Measurements from ENCODE around the gene ADAMTS8. TPM values are rescaled to one million over a fixed set of nuclear protein-coding genes. Genes with fewer than 3 reads are reported as not detected.

ADAMTS8 gene
- total RNA-seq, 1 experiment from 2014 or later: 0.03 TPM

DNA sequence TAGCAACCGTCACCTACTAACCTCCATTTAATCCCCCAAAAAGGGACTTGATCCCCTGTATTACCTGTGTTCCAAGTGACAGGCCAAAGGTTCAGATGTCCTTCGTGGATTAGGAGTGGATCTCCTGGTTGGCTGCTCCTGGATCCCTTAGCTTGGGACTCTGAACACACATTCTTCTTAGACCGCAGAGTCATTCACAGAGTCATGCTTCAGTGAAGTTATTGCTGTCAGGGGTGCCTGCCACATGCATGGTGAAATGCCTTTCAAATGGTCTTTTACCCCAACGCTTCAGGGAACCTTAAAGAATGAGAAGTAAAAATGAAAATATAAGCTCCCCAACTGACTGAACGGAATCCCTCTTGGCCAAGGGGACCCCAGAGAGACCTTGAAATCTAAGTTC lies 49.1 kb downstream of the ADAMTS8 start:
- Histone ChIP-seq H3K36me3 (no peaks in the 10 kb centered on the region), H3K4me3 (no peak overlapping the region), H3K27ac (no peak overlapping the region), H3K4me1 (replicated peaks) (peaks cover 16% of the 10 kb centered on the region), H3K27me3 (replicated peaks) (no peaks in the 10 kb centered on the region), H3K9me3 (replicated peaks) (no peaks in the 10 kb centered on the region)
- DNase-seq (ENCODE audit: low read depth in 1 of 2, low spot score in 2 of 2): no peak

DNA sequence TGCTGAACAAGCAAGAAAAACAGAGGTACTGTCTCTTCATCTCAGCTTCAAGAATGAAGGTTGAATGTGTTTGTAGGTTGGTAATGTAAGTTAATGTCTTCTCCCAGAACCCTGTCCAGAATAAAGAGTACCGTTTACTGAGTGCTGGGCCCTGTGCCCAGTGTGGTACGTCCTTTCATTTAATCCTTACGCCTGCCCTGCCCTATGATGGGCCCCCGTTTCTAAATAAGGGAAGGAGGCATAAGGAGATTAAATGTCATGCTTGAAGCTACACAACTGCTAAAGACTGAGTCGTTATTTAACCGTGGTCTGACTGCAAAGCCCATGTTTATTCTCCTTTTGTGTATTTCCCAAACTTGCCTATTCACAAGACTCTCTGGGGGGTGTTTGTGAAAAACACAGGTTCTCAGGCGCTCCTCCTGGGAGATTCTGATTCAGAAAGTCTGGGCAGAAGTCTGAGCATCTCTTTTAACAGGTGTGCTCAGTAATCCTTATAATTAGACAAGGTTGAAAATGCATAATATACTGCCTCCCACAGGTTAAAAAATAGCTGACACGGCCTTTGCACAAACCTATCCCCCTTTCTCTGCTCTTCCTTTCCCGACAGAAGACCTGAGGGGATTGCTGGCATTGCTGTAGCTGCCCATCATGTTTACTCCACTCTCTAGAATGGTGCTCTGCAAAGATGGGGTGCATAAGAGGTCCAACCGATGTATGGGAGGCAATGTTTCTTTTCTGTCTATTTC lies 57.4 kb downstream of the ADAMTS8 start:
- Histone ChIP-seq H3K4me3 (no peak overlapping the region), H3K36me3 (no peaks in the 10 kb centered on the region), H3K27me3 (replicated peaks) (no peaks in the 10 kb centered on the region), H3K9me3 (replicated peaks) (no peaks in the 10 kb centered on the region), H3K27ac (no peak overlapping the region), H3K4me1 (replicated peaks) (peaks cover 4% of the 10 kb centered on the region; the same call in 1 of the 2 replicates)
- DNase-seq (ENCODE audit: low read depth in 1 of 2, low spot score in 2 of 2): no peak

DNA sequence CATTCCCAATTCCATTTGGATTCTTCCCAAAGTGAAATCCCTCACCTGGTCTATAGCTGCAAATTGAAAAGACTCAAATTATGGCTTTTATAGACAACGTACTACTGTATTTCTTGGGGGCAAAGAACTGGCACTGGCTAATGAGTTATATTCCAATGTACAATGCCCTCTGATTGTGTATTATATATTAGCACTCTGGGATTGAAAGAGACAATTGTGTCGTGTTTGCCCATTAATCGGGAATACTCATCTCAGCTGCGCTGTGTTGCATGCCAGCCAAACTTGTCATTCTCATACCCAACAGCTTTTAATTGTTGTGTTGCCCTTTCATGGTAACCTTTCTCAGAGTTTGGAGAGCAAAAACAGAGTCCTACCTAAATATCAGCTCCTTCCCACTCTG lies 58.7 kb downstream of the ADAMTS8 start:
- Histone ChIP-seq H3K27ac (no peak overlapping the region), H3K27me3 (replicated peaks) (no peaks in the 10 kb centered on the region), H3K4me1 (replicated peaks) (peaks cover 4% of the 10 kb centered on the region; the same call in 1 of the 2 replicates), H3K36me3 (no peaks in the 10 kb centered on the region), H3K4me3 (no peak overlapping the region), H3K9me3 (replicated peaks) (no peaks in the 10 kb centered on the region)
- DNase-seq (ENCODE audit: low read depth in 1 of 2, low spot score in 2 of 2): no peak

DNA sequence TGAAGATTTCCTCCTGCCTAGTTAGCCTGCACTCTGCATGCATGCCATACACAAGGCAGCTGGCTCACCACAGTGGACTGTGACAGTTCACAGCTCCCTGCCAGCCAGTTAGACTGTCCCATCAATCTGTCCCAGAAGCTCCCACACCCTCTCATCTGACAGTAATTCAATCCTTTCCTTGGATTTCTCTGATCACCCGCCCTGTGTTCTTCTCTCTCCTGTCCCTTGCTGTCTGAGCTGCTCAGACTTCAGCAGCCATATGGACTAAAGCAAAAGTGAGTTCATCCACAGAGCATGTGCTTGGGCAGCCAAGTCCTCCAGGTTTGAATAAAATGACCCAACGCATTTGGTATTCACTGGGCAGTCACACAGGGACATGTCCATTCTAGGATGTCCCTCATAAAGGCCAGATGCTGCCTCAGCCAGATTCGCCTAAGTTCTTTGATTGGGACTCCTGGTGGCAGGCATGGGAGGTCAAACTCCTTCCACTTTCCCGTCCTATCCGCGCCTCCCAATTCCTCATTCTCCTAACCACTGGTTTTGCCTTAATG lies 59.2 kb downstream of the ADAMTS8 start:
- Histone ChIP-seq H3K27ac (no peak overlapping the region), H3K27me3 (replicated peaks) (no peaks in the 10 kb centered on the region), H3K4me1 (replicated peaks) (peaks cover 4% of the 10 kb centered on the region; the same call in 1 of the 2 replicates), H3K9me3 (replicated peaks) (no peaks in the 10 kb centered on the region), H3K36me3 (no peaks in the 10 kb centered on the region), H3K4me3 (no peak overlapping the region)
- no peak for DNase-seq (ENCODE audit: low read depth in 1 of 2, low spot score in 2 of 2)

DNA sequence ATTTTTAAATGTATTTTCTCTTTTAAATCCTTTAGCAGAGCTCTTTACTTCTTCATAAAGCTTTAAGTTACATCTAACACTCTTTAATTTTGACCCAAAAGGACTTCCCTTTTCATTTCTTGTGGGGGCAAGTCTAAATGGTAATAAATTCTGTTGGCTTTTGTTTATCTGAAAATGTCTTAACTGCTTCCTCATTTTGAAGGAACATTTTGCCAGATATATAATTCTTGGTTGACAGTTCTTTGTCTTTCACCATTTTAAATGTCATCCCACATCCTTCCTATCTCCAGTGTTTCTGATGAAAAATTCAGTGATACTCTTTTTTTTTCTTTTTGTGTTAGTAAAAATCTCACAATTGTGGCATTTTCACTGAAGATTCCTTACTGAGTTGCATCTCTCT lies 69.0 kb downstream of the ADAMTS8 start:
- Histone ChIP-seq H3K36me3 (no peaks in the 10 kb centered on the region), H3K4me1 (replicated peaks) (no peaks in the 10 kb centered on the region), H3K27me3 (replicated peaks) (no peaks in the 10 kb centered on the region), H3K9me3 (replicated peaks) (no peaks in the 10 kb centered on the region), H3K4me3 (no peak overlapping the region), H3K27ac (no peak overlapping the region)
- no peak for DNase-seq (ENCODE audit: low read depth in 1 of 2, low spot score in 2 of 2)

DNA sequence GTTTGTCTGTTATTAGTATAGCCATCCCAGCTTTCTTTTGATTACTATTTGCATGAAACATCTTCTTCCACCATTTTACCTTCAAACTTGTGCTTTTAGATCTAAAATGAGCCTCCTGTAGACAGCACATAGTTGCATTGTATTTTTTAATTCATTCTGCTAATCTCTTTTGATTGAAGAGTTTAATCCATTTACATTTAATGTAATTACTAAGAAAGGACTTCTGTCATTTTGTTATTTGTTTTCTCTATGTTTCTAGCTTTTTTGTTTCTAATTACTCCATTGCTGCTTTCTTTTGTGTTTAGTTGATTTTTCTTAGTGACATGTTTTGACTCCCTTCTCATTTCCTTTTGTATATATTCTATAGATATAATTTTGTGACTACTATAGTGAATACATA lies 70.0 kb downstream of the ADAMTS8 start:
- H3K36me3 ChIP-seq: no peaks in the 10 kb centered on the region
- H3K27me3 ChIP-seq (replicated peaks): no peaks in the 10 kb centered on the region
- H3K4me1 ChIP-seq (replicated peaks): no peaks in the 10 kb centered on the region
- H3K4me3 ChIP-seq: no peak overlapping the region
- H3K27ac ChIP-seq: no peak overlapping the region
- DNase-seq (ENCODE audit: low read depth in 1 of 2, low spot score in 2 of 2): no peak
- H3K9me3 ChIP-seq (replicated peaks): no peaks in the 10 kb centered on the region

Other genes starting within 250 kb of the ADAMTS8 start
- 10.2 and 14.4 TPM in 2 replicates for gene ZBTB44, start 113.7 kb downstream of the ADAMTS8 start, total RNA-seq (2014; rRNA removed; shearing (Covaris generic))
- 1.2 and 1.3 TPM in 2 replicates for gene ADAMTS15, start 20.0 kb upstream of the ADAMTS8 start, total RNA-seq (2014; rRNA removed; shearing (Covaris generic))